Astrocyte (in vitro differentiated cells and primary cell): ENCODE results near the gene CACNG1. TPM values are rescaled to one million over a fixed set of nuclear protein-coding genes. Genes with fewer than 3 reads are reported as not detected.

Experiments
- DNase-seq: peaks from one replicate; pipeline ENCODE4 v3.0.0-alpha.2; 2010; ENCODE audit warnings: low read depth
- FAIRE-seq: peaks from 2 replicates; lab custom pipeline; 2011; peaks lifted over from hg19 to GRCh38; lab: Jason Lieb, UNC
- H2AFZ ChIP-seq: 2 replicates; pipeline ENCODE4 v1.6.0; 2012; ENCODE audit warnings: low read depth, low read length, inconsistent platforms
- H3K27ac ChIP-seq: 2 replicates; pipeline ENCODE4 v1.5.1; 2011; ENCODE audit warnings: low read depth, low read length, inconsistent platforms
- H3K27me3 ChIP-seq: 2 replicates; pipeline ENCODE4 v1.6.0; 2011; ENCODE audit warnings: low read length, inconsistent platforms; ENCODE audit not compliant: insufficient read depth
- H3K36me3 ChIP-seq: 2 replicates; pipeline ENCODE4 v1.5.1; 2011; ENCODE audit warnings: low read length, inconsistent platforms; ENCODE audit not compliant: insufficient read depth
- H3K4me1 ChIP-seq: 2 replicates; pipeline ENCODE4 v1.5.1; 2011; ENCODE audit warnings: low read length, inconsistent platforms; ENCODE audit not compliant: insufficient read depth
- H3K4me2 ChIP-seq: 2 replicates; pipeline ENCODE4 v1.6.0; 2012; ENCODE audit warnings: low read length, inconsistent platforms
- H3K4me3 ChIP-seq: 2 replicates; pipeline ENCODE4 v1.5.1; 2011; ENCODE audit warnings: low read depth, mild to moderate bottlenecking, low read length, inconsistent platforms; ENCODE audit not compliant: insufficient read depth
- H3K79me2 ChIP-seq: 2 replicates; pipeline ENCODE4 v1.6.0; 2012; ENCODE audit warnings: mild to moderate bottlenecking, low read length, inconsistent platforms; ENCODE audit not compliant: insufficient read depth
- H3K9ac ChIP-seq: 2 replicates; pipeline ENCODE4 v1.6.0; 2012; ENCODE audit warnings: mild to moderate bottlenecking, low read length, inconsistent platforms
- H3K9me3 ChIP-seq: 2 replicates; pipeline ENCODE4 v1.5.1; 2012; ENCODE audit warnings: low read depth, mild to moderate bottlenecking, low read length, inconsistent platforms; ENCODE audit not compliant: insufficient read depth
- H4K20me1 ChIP-seq: 2 replicates; pipeline ENCODE4 v1.6.0; 2012; ENCODE audit warnings: low read length, inconsistent platforms; ENCODE audit not compliant: insufficient read depth
- H3K27ac Mint-ChIP-seq: one replicate; pipeline ENCODE4 v1.8.0; 2021; ENCODE audit warnings: mild to moderate bottlenecking, mixed read lengths; ENCODE audit not compliant: unreplicated experiment
- H3K27me3 Mint-ChIP-seq: one replicate; pipeline ENCODE4 v1.8.0; 2021; ENCODE audit warnings: low read depth, mixed read lengths; ENCODE audit not compliant: unreplicated experiment
- H3K36me3 Mint-ChIP-seq: one replicate; pipeline ENCODE4 v1.8.0; 2021; ENCODE audit warnings: low read depth, mixed read lengths; ENCODE audit not compliant: unreplicated experiment
- H3K4me1 Mint-ChIP-seq: one replicate; pipeline ENCODE4 v1.8.0; 2021; ENCODE audit warnings: low read depth, mixed read lengths; ENCODE audit not compliant: unreplicated experiment
- H3K4me3 Mint-ChIP-seq: one replicate; pipeline ENCODE4 v1.8.0; 2021; ENCODE audit warnings: mild to moderate bottlenecking, moderate library complexity, mixed read lengths; ENCODE audit not compliant: unreplicated experiment
- H3K9me3 Mint-ChIP-seq: one replicate; pipeline ENCODE4 v1.8.0; 2021; ENCODE audit warnings: mild to moderate bottlenecking, mixed read lengths; ENCODE audit not compliant: unreplicated experiment
- EZH2 ChIP-seq: IDR thresholded peaks from 2 replicates; pipeline ENCODE4 v1.6.1; 2012; ENCODE audit warnings: mild to moderate bottlenecking, low read length, inconsistent platforms; ENCODE audit not compliant: insufficient read depth
- total RNA-seq: library from RNA; stranded (reverse); gene quantifications from 2 replicates; pipeline ENCODE4 v1.2.1, GENCODE V29; 2021
- TF ChIP-seq, protein P1 (sequence below): IDR thresholded peaks from 2 replicates; pipeline ENCODE4 v1.5.1; 2011; ENCODE audit warnings: low read depth, mild to moderate bottlenecking, inconsistent platforms, low read length, moderate library complexity; ENCODE audit not compliant: insufficient read depth

Gene CACNG1
- total RNA-seq, 1 donor from 2014 or later: not detected

- Mint-ChIP-seq H3K27ac (no peak overlapping the region), H3K9me3 (no peaks in the 10 kb centered on the region), H3K36me3 (no peaks in the 10 kb centered on the region), H3K4me3 (no peak overlapping the region), H3K27me3 (peaks cover 30% of the 10 kb centered on the region), H3K4me1 (no peaks in the 10 kb centered on the region)
- Histone ChIP-seq H3K27me3 (peaks cover 2% of the 10 kb centered on the region), H3K4me1 (no peaks in the 10 kb centered on the region), H3K79me2 (no peaks in the 10 kb centered on the region), H3K4me2 (no peak overlapping the region), H3K36me3 (no peaks in the 10 kb centered on the region), H3K9ac (no peak overlapping the region), H2AFZ (no peak overlapping the region), H4K20me1 (no peaks in the 10 kb centered on the region), H3K27ac (no peak overlapping the region), H3K9me3 (no peaks in the 10 kb centered on the region), H3K4me3 (no peak overlapping the region)
- FAIRE-seq (peak; percentile 73), DNase-seq (peak; percentile 39)
- TF ChIP-seq, protein P1, sequence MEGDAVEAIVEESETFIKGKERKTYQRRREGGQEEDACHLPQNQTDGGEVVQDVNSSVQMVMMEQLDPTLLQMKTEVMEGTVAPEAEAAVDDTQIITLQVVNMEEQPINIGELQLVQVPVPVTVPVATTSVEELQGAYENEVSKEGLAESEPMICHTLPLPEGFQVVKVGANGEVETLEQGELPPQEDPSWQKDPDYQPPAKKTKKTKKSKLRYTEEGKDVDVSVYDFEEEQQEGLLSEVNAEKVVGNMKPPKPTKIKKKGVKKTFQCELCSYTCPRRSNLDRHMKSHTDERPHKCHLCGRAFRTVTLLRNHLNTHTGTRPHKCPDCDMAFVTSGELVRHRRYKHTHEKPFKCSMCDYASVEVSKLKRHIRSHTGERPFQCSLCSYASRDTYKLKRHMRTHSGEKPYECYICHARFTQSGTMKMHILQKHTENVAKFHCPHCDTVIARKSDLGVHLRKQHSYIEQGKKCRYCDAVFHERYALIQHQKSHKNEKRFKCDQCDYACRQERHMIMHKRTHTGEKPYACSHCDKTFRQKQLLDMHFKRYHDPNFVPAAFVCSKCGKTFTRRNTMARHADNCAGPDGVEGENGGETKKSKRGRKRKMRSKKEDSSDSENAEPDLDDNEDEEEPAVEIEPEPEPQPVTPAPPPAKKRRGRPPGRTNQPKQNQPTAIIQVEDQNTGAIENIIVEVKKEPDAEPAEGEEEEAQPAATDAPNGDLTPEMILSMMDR: no peak
- TF ChIP-seq EZH2: no peak
Observed at GRCh38 chr17:67026341-67026740, 18.0 kb upstream of the CACNG1 start.

GRCh38 chr17:67027031-67027628 lies 17.2 kb upstream of the CACNG1 start:
- Histone ChIP-seq H4K20me1 (no peaks in the 10 kb centered on the region), H3K4me2 (no peak overlapping the region), H2AFZ (no peak overlapping the region), H3K4me3 (no peak overlapping the region), H3K79me2 (no peaks in the 10 kb centered on the region), H3K27me3 (peaks cover 2% of the 10 kb centered on the region), H3K36me3 (no peaks in the 10 kb centered on the region), H3K4me1 (no peaks in the 10 kb centered on the region), H3K27ac (no peak overlapping the region), H3K9me3 (no peaks in the 10 kb centered on the region), H3K9ac (no peak overlapping the region)
- H3K36me3 Mint-ChIP-seq: no peaks in the 10 kb centered on the region
- H3K4me1 Mint-ChIP-seq: no peaks in the 10 kb centered on the region
- DNase-seq: peak; percentile 4
- no peak for FAIRE-seq
- no peak overlapping the region for H3K27ac Mint-ChIP-seq
- H3K9me3 Mint-ChIP-seq: no peaks in the 10 kb centered on the region
- TF ChIP-seq, protein P1: no peak
- TF ChIP-seq EZH2: no peak
- no peak overlapping the region for H3K4me3 Mint-ChIP-seq
- H3K27me3 Mint-ChIP-seq: peaks cover 32% of the 10 kb centered on the region

- Histone ChIP-seq H3K36me3 (no peaks in the 10 kb centered on the region), H3K9me3 (no peaks in the 10 kb centered on the region), H3K9ac (no peak overlapping the region), H3K4me3 (no peak overlapping the region), H4K20me1 (no peaks in the 10 kb centered on the region), H3K4me2 (no peak overlapping the region), H3K79me2 (no peaks in the 10 kb centered on the region), H3K27me3 (no peaks in the 10 kb centered on the region), H3K4me1 (no peaks in the 10 kb centered on the region), H2AFZ (no peak overlapping the region), H3K27ac (no peak overlapping the region)
- no peaks in the 10 kb centered on the region for H3K4me1 Mint-ChIP-seq
- DNase-seq: no peak
- no peak for TF ChIP-seq EZH2
- TF ChIP-seq, protein P1: no peak
- H3K9me3 Mint-ChIP-seq: peaks cover 1% of the 10 kb centered on the region
- no peak overlapping the region for H3K4me3 Mint-ChIP-seq
- no peak overlapping the region for H3K27ac Mint-ChIP-seq
- H3K27me3 Mint-ChIP-seq: peaks cover 28% of the 10 kb centered on the region
- FAIRE-seq: no peak
- H3K36me3 Mint-ChIP-seq: no peaks in the 10 kb centered on the region
Observed at GRCh38 chr17:67030641-67031040, 13.7 kb upstream of the CACNG1 start.
